HepG2 (cell line): ENCODE measurements around the gene KANSL3. TPM values are rescaled to one million over a fixed set of nuclear protein-coding genes. Genes with fewer than 3 reads are reported as not detected.

ENCODE experiments used
- EHMT2 ChIP-seq: fragments of 200-600 bp; sonication (generic); IDR thresholded peaks from 2 replicates; pipeline ENCODE4 v1.7.0; 2017; ENCODE audit warnings: antibody characterized with exemption, low read depth, low read length, borderline replicate concordance
- HDAC2 ChIP-seq: sonication (generic); formaldehyde crosslinking; IDR thresholded peaks from 2 replicates; pipeline ENCODE4 v1.4.0; 2020; ENCODE audit warnings: missing genetic modification reagents
- HNRNPK ChIP-seq: fragments of 200-400 bp; formaldehyde crosslinking; IDR thresholded peaks from 2 replicates; pipeline ENCODE4 v1.6.1; 2018; ENCODE audit warnings: low read length, low read depth, moderate library complexity, mild to moderate bottlenecking; ENCODE audit not compliant: poor library complexity, severe bottlenecking
- MTA1 ChIP-seq: sonication (generic); formaldehyde crosslinking; IDR thresholded peaks from 2 replicates; pipeline ENCODE4 v1.4.0; 2020; ENCODE audit warnings: missing genetic modification reagents, mild to moderate bottlenecking, borderline replicate concordance
- NONO ChIP-seq, 2 experiments: fragments of 450-650 bp in 1 of 2; sonication (generic) in 1 of 2; formaldehyde crosslinking in 1 of 2; IDR thresholded peaks in 1 of 2; conservative IDR thresholded peaks in 1 of 2; 2 replicates each; pipeline versions ENCODE4 v1.6.1 to v1.8.0; 2017 to 2022; ENCODE audit warnings: mild to moderate bottlenecking in 1 of 2, missing genetic modification reagents in 1 of 2, moderate library complexity in 1 of 2
- NRL ChIP-seq: sonication (generic); formaldehyde crosslinking; IDR thresholded peaks from 2 replicates; pipeline ENCODE4 v1.5.0; 2020; ENCODE audit warnings: missing genetic modification reagents, mild to moderate bottlenecking, moderate library complexity, borderline replicate concordance
- PHF8 ChIP-seq: sonication (generic); formaldehyde crosslinking; IDR thresholded peaks from 2 replicates; pipeline ENCODE4 v1.5.0; 2020; ENCODE audit warnings: missing genetic modification reagents
- REPIN1 ChIP-seq: sonication (generic); formaldehyde crosslinking; IDR thresholded peaks from 2 replicates; pipeline ENCODE4 v1.8.0; 2022; ENCODE audit warnings: missing genetic modification reagents, low read depth, mild to moderate bottlenecking, borderline replicate concordance
- ZMAT3 ChIP-seq: sonication (generic); formaldehyde crosslinking; conservative IDR thresholded peaks from 2 replicates; pipeline ENCODE4 v1.7.0; 2021; ENCODE audit warnings: missing genetic modification reagents
- ZMYM3 ChIP-seq: sonication (generic); formaldehyde crosslinking; IDR thresholded peaks from 2 replicates; pipeline ENCODE4 v1.5.1; 2020; ENCODE audit warnings: mild to moderate bottlenecking, missing genetic modification reagents
- ZNF354B ChIP-seq: sonication (generic); formaldehyde crosslinking; IDR thresholded peaks from 2 replicates; pipeline ENCODE4 v1.8.0; 2022; ENCODE audit warnings: mild to moderate bottlenecking, missing genetic modification reagents
- ZNF660 ChIP-seq: sonication (generic); formaldehyde crosslinking; IDR thresholded peaks from 2 replicates; pipeline ENCODE4 v1.5.1; 2020; ENCODE audit warnings: mild to moderate bottlenecking, low read depth, missing genetic modification reagents, borderline replicate concordance
- ZNF670 ChIP-seq: sonication (generic); formaldehyde crosslinking; IDR thresholded peaks from 2 replicates; pipeline ENCODE4 v1.8.0; 2022; ENCODE audit warnings: mild to moderate bottlenecking, missing genetic modification reagents, borderline replicate concordance
- polyA plus RNA-seq, 8 experiments: library from polyadenylated mRNA; depleted of rRNA in 3 of 8; stranded (reverse) in 7 of 8; unstranded in 1 of 8; fragments of >200 nt; fragmentation: Illumina TruSeq in 4 of 8; extraction: Trizol in 4 of 8; gene quantifications; 2 replicates each; pipeline versions ENCODE4 v1.2.1 to v1.2.3, GENCODE V29; 2011 to 2016; ENCODE audit warnings: low read depth in 4 of 8, missing spikeins in 1 of 8, mixed read lengths in 1 of 8; ENCODE audit not compliant: insufficient read depth in 1 of 8
- total RNA-seq, 5 experiments: library from RNA; depleted of rRNA; stranded (reverse); fragments of >200 nt; fragmentation: Illumina TruSeq; extraction: Trizol; gene quantifications; 2 replicates each; pipeline ENCODE4 v1.2.3, GENCODE V29; 2016; ENCODE audit warnings: low read depth in 1 of 5
- TF ChIP-seq, protein P1 (sequence below): sonication (generic); formaldehyde crosslinking; IDR thresholded peaks from 2 replicates; pipeline ENCODE4 v1.4.0; 2020; ENCODE audit warnings: missing genetic modification reagents; ENCODE audit errors: not compliant biosample characterization
- TF ChIP-seq, protein P2 (sequence below): sonication (generic); formaldehyde crosslinking; IDR thresholded peaks from 2 replicates; pipeline ENCODE4 v1.9.0; 2022; ENCODE audit warnings: missing genetic modification reagents, mild to moderate bottlenecking, borderline replicate concordance
- TF ChIP-seq, protein P3 (sequence below): sonication (generic); formaldehyde crosslinking; IDR thresholded peaks from 2 replicates; pipeline ENCODE4 v1.4.0; 2020; ENCODE audit warnings: mild to moderate bottlenecking, missing genetic modification reagents
- TF ChIP-seq, protein P4 (sequence below): sonication (generic); formaldehyde crosslinking; IDR thresholded peaks from 2 replicates; pipeline ENCODE4 v1.4.0; 2020; ENCODE audit warnings: mild to moderate bottlenecking, missing genetic modification reagents
- TF ChIP-seq, protein P5 (sequence below): sonication (generic); formaldehyde crosslinking; IDR thresholded peaks from 2 replicates; pipeline ENCODE4 v1.5.1; 2020; ENCODE audit warnings: missing genetic modification reagents, mild to moderate bottlenecking, borderline replicate concordance
- TF ChIP-seq, protein P6 (sequence below): sonication (generic); formaldehyde crosslinking; IDR thresholded peaks from 2 replicates; pipeline ENCODE4 v1.4.0; 2020; ENCODE audit warnings: missing genetic modification reagents, borderline replicate concordance

Gene KANSL3
- total and polyA plus RNA-seq, 2 of the 13 experiments (the other 11 are each of a cell fraction or from before 2014, with no cell fraction given), result 20.8 to 37.3 TPM

DNA sequence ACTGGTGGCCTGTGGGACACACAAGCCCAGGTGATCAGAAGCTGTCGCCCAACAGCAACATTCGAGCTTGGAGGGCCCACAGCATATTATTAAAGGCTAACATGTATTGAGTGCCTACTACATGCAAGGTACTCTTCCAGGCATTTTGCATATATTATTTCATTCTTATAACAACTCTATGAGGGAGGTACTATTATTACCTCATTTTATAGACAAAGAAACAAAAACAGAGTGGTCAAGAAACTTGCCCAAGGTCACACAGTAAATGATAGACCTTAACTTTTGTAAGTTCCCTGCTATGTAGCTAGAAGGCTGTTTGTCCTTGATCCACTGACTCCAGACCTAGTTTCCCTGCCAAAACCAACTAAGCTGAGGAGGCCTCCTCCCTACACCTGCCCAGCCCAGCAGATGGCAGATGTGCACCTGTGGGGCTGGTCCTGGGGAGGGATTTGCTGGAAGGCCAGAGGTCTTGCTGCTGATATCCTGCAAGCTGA, 35.7 kb downstream of the KANSL3 start (continued):
- no peak for TF ChIP-seq PHF8 (CRISPR knock-in tag)
- TF ChIP-seq NRL (CRISPR knock-in tag), result peak; percentile 59; the same call in 1 of the 2 replicates
- TF ChIP-seq, protein P1, sequence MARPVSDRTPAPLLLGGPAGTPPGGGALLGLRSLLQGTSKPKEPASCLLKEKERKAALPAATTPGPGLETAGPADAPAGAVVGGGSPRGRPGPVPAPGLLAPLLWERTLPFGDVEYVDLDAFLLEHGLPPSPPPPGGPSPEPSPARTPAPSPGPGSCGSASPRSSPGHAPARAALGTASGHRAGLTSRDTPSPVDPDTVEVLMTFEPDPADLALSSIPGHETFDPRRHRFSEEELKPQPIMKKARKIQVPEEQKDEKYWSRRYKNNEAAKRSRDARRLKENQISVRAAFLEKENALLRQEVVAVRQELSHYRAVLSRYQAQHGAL (CRISPR knock-in tag), result no peak
- TF ChIP-seq ZNF660 (CRISPR knock-in tag), result no peak
- TF ChIP-seq, protein P2, sequence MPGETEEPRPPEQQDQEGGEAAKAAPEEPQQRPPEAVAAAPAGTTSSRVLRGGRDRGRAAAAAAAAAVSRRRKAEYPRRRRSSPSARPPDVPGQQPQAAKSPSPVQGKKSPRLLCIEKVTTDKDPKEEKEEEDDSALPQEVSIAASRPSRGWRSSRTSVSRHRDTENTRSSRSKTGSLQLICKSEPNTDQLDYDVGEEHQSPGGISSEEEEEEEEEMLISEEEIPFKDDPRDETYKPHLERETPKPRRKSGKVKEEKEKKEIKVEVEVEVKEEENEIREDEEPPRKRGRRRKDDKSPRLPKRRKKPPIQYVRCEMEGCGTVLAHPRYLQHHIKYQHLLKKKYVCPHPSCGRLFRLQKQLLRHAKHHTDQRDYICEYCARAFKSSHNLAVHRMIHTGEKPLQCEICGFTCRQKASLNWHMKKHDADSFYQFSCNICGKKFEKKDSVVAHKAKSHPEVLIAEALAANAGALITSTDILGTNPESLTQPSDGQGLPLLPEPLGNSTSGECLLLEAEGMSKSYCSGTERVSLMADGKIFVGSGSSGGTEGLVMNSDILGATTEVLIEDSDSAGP, result peak; percentile 13; the same call in 1 of the 2 replicates
- TF ChIP-seq MTA1 (CRISPR knock-in tag), result 0 out of 2 replicates have a peak, but pooled peaks have one; percentile 0
- no peak for TF ChIP-seq HDAC2
- TF ChIP-seq HNRNPK, result no peak
- peak; percentile 89 for TF ChIP-seq ZMYM3 (CRISPR knock-in tag)
- TF ChIP-seq, protein P3, sequence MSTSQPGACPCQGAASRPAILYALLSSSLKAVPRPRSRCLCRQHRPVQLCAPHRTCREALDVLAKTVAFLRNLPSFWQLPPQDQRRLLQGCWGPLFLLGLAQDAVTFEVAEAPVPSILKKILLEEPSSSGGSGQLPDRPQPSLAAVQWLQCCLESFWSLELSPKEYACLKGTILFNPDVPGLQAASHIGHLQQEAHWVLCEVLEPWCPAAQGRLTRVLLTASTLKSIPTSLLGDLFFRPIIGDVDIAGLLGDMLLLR (CRISPR knock-in tag), result no peak
- no peak for TF ChIP-seq EHMT2
- TF ChIP-seq ZNF670 (CRISPR knock-in tag), result 0 out of 2 replicates have a peak, but pooled peaks have one; percentile 51
- TF ChIP-seq ZMAT3, result 0 out of 2 replicates have a peak, but pooled peaks have one; percentile 76
- peak; percentile 33; the same call in 1 of the 2 replicates for TF ChIP-seq REPIN1 (CRISPR knock-in tag)
- TF ChIP-seq, protein P4, sequence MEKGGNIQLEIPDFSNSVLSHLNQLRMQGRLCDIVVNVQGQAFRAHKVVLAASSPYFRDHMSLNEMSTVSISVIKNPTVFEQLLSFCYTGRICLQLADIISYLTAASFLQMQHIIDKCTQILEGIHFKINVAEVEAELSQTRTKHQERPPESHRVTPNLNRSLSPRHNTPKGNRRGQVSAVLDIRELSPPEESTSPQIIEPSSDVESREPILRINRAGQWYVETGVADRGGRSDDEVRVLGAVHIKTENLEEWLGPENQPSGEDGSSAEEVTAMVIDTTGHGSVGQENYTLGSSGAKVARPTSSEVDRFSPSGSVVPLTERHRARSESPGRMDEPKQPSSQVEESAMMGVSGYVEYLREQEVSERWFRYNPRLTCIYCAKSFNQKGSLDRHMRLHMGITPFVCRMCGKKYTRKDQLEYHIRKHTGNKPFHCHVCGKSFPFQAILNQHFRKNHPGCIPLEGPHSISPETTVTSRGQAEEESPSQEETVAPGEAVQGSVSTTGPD (CRISPR knock-in tag), result no peak
- 0 out of 2 replicates have a peak, but pooled peaks have one; percentile 35 for TF ChIP-seq ZNF354B (CRISPR knock-in tag)
- no peak for TF ChIP-seq NONO (IDR thresholded peaks at IDR 0.05)
- TF ChIP-seq NONO (CRISPR knock-in tag; conservative IDR thresholded peaks at IDR 0.05), result peak; percentile 8; the same call in 1 of the 2 replicates
- TF ChIP-seq, protein P5, sequence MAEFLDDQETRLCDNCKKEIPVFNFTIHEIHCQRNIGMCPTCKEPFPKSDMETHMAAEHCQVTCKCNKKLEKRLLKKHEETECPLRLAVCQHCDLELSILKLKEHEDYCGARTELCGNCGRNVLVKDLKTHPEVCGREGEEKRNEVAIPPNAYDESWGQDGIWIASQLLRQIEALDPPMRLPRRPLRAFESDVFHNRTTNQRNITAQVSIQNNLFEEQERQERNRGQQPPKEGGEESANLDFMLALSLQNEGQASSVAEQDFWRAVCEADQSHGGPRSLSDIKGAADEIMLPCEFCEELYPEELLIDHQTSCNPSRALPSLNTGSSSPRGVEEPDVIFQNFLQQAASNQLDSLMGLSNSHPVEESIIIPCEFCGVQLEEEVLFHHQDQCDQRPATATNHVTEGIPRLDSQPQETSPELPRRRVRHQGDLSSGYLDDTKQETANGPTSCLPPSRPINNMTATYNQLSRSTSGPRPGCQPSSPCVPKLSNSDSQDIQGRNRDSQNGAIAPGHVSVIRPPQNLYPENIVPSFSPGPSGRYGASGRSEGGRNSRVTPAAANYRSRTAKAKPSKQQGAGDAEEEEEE (CRISPR knock-in tag), result 0 out of 2 replicates have a peak, but pooled peaks have one; percentile 16
- TF ChIP-seq, protein P6, sequence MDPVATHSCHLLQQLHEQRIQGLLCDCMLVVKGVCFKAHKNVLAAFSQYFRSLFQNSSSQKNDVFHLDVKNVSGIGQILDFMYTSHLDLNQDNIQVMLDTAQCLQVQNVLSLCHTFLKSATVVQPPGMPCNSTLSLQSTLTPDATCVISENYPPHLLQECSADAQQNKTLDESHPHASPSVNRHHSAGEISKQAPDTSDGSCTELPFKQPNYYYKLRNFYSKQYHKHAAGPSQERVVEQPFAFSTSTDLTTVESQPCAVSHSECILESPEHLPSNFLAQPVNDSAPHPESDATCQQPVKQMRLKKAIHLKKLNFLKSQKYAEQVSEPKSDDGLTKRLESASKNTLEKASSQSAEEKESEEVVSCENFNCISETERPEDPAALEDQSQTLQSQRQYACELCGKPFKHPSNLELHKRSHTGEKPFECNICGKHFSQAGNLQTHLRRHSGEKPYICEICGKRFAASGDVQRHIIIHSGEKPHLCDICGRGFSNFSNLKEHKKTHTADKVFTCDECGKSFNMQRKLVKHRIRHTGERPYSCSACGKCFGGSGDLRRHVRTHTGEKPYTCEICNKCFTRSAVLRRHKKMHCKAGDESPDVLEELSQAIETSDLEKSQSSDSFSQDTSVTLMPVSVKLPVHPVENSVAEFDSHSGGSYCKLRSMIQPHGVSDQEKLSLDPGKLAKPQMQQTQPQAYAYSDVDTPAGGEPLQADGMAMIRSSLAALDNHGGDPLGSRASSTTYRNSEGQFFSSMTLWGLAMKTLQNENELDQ (CRISPR knock-in tag), result no peak
